ENCODE measurements around the gene COBL. TPM values are rescaled to one million over a fixed set of nuclear protein-coding genes. Genes with fewer than 3 reads are reported as not detected.

Gene COBL
- total and polyA plus RNA-seq, 10 of the 15 experiments (the other 5 are each of a cell fraction or from before 2014, with no cell fraction given) = 0.21 TPM; not detected in 9

- ChIA-PET RAD21 (ENCODE audit: unreplicated experiment) (no interaction called here), SMC1A (ENCODE audit: uncharacterized antibody, unreplicated experiment) (no interaction called here), CTCF (no interaction called here), POLR2A (no interaction called here)
- Histone ChIP-seq H3K36me3 (ENCODE audit: control insufficient read depth in 2 of 2, insufficient read depth in 2 of 2, low read length in 1 of 2) (no peaks in the 10 kb centered on the region), H3K79me2 (ENCODE audit: control insufficient read depth, insufficient read depth, low read length) (no peaks in the 10 kb centered on the region), H2AFZ (ENCODE audit: control insufficient read depth, low read depth, low read length) (no peak overlapping the region), H3K4me3 (no peak overlapping the region), H3K27ac (ENCODE audit: control insufficient read depth, insufficient read depth) (no peak overlapping the region), H3K27me3 (replicated peaks in 1 of 2; ENCODE audit: control insufficient read depth in 2 of 2, insufficient read depth in 2 of 2, low read length in 1 of 2) (no peaks in the 10 kb centered on the region; a peak in 2 of 4 replicates), H3K9ac (ENCODE audit: control insufficient read depth, insufficient read depth, low read length) (no peak overlapping the region), H3K4me2 (ENCODE audit: control insufficient read depth, insufficient read depth) (no peak overlapping the region), H3K4me1 (ENCODE audit: control insufficient read depth, insufficient read depth, low read length) (no peaks in the 10 kb centered on the region), H4K20me1 (ENCODE audit: control insufficient read depth, insufficient read depth) (no peaks in the 10 kb centered on the region), H3K9me3 (replicated peaks; ENCODE audit: control insufficient read depth, insufficient read depth, low read length) (no peaks in the 10 kb centered on the region)
- no TSS peak for BruUV-seq (replicated peaks)
- DNase-seq (ENCODE audit: low read depth, low spot score) (no peak), FAIRE-seq (no peak), ATAC-seq (no peak)
- intact Hi-C loops (cut with micrococcal nuclease; ENCODE audit: unreplicated experiment) = no loop called here
- in situ Hi-C loops (cut with MboI) = no loop called here
- 40% methylated on average over 5 of the region's 5 CpGs for WGBS (ENCODE audit: insufficient coverage, insufficient replicate concordance, low lambda C conversion rate, missing lambda C conversion rate)
- TF ChIP-seq TAF1 (IDR thresholded peaks at IDR 0.05; ENCODE audit: borderline replicate concordance, low read depth, low read length) (no peak), CEBPB (IDR thresholded peaks at IDR 0.05; ENCODE audit: borderline replicate concordance in 1 of 2, low read depth in 2 of 2, low read length in 2 of 2) (no peak), MYC (IDR thresholded peaks at IDR 0.05; ENCODE audit: insufficient read depth, insufficient read length, insufficient replicate concordance, low read length, severe bottlenecking) (no peak), MTA2 (IDR thresholded peaks at IDR 0.05; ENCODE audit: low read depth) (no peak), SREBF2 (IDR thresholded peaks at IDR 0.05; ENCODE audit: low read length) (no peak), ZNF274 (IDR thresholded peaks at IDR 0.05; ENCODE audit: insufficient read depth, insufficient read length) (no peak), SKIL (IDR thresholded peaks at IDR 0.05; ENCODE audit: low read depth, poor library complexity, severe bottlenecking) (no peak), IKZF1 (conservative IDR thresholded peaks at IDR 0.05) (no peak), IRF3 (IDR thresholded peaks at IDR 0.05) (no peak), FOS (IDR thresholded peaks at IDR 0.05; ENCODE audit: borderline replicate concordance, extremely low read depth, insufficient read length) (no peak), CUX1 (IDR thresholded peaks at IDR 0.05; ENCODE audit: insufficient replicate concordance, low read depth, low read length) (no peak), EZH2 (IDR thresholded peaks at IDR 0.05; ENCODE audit: borderline replicate concordance, control insufficient read depth, low read depth, low read length) (no peak), STAT1 (conservative IDR thresholded peaks at IDR 0.05) (no peak), RUNX3 (IDR thresholded peaks at IDR 0.05; ENCODE audit: low read length) (no peak), ZBED1 (IDR thresholded peaks at IDR 0.05; ENCODE audit: borderline replicate concordance) (no peak), HSF1 (IDR thresholded peaks at IDR 0.05; ENCODE audit: low read depth, low read length) (no peak)
Observed at GRCh38 chr7:51269911-51270310, 46.7 kb downstream of the COBL start.

Data from GM12878 (cell line).